Parathyroid adenoma (tissue), 2 donors: ENCODE measurements around the gene EVPL.

Experiments
- H2AFZ ChIP-seq: fragments of 300-600 bp; sonication (generic); one replicate; pipeline ENCODE4 v1.7.0; 2017; ENCODE audit warnings: antibody characterized with exemption, mild to moderate bottlenecking
- H3K27ac ChIP-seq: fragments of 300-600 bp; sonication (generic); one replicate; pipeline ENCODE4 v1.7.0; 2017
- H3K27me3 ChIP-seq: fragments of 300-600 bp; sonication (generic); one replicate; pipeline ENCODE4 v1.7.0; 2017; ENCODE audit warnings: low read length; ENCODE audit not compliant: control insufficient read depth, insufficient read depth
- H3K36me3 ChIP-seq: fragments of 300-600 bp; sonication (generic); one replicate; pipeline ENCODE4 v1.7.0; 2017; ENCODE audit warnings: low read length; ENCODE audit not compliant: control insufficient read depth, insufficient read depth
- H3K4me1 ChIP-seq: fragments of 300-600 bp; sonication (generic); one replicate; pipeline ENCODE4 v1.7.0; 2017; ENCODE audit warnings: control low read depth
- H3K4me2 ChIP-seq: fragments of 300-600 bp; sonication (generic); one replicate; pipeline ENCODE4 v1.7.0; 2017; ENCODE audit warnings: low read length
- H3K4me3 ChIP-seq: fragments of 300-600 bp; sonication (generic); one replicate; pipeline ENCODE4 v1.7.0; 2017; ENCODE audit warnings: low read depth, low read length
- H3K79me2 ChIP-seq: fragments of 300-600 bp; sonication (generic); one replicate; pipeline ENCODE4 v1.7.0; 2017; ENCODE audit warnings: control low read depth
- H3K9ac ChIP-seq: fragments of 300-600 bp; sonication (generic); one replicate; pipeline ENCODE4 v1.7.0; 2017; ENCODE audit warnings: mild to moderate bottlenecking
- H3K9me3 ChIP-seq: fragments of 300-600 bp; sonication (generic); one replicate; pipeline ENCODE4 v1.7.0; 2017; ENCODE audit warnings: low read length; ENCODE audit not compliant: control insufficient read depth
- CTCF ChIP-seq: fragments of 300-600 bp; sonication (generic); IDR thresholded peaks from one replicate; pipeline ENCODE4 v1.7.0; 2017; ENCODE audit warnings: antibody characterized with exemption, mild to moderate bottlenecking
- donor health status: primary hyperparathyroidism.

EVPL gene

GRCh38 chr17:76023900-76024237 is 3.2 kb downstream of the EVPL start:
- H3K4me3 ChIP-seq, result no peak overlapping the region
- H3K4me1 ChIP-seq, result peaks cover 7% of the 10 kb centered on the region
- no peak overlapping the region for H3K4me2 ChIP-seq
- H3K9ac ChIP-seq, result no peak overlapping the region
- TF ChIP-seq CTCF, result no peak
- H3K9me3 ChIP-seq, result no peaks in the 10 kb centered on the region
- H2AFZ ChIP-seq, result no peak overlapping the region
- H3K27ac ChIP-seq, result no peak overlapping the region
- no peaks in the 10 kb centered on the region for H3K27me3 ChIP-seq
- no peaks in the 10 kb centered on the region for H3K79me2 ChIP-seq
- H3K36me3 ChIP-seq, result no peaks in the 10 kb centered on the region

GRCh38 chr17:76022973-76023899 is 3.9 kb downstream of the EVPL start:
- Histone ChIP-seq H3K4me1 (peaks cover 7% of the 10 kb centered on the region), H3K9me3 (no peaks in the 10 kb centered on the region), H3K27ac (no peak overlapping the region), H2AFZ (no peak overlapping the region), H3K79me2 (no peaks in the 10 kb centered on the region), H3K27me3 (no peaks in the 10 kb centered on the region), H3K4me2 (no peak overlapping the region), H3K4me3 (no peak overlapping the region), H3K36me3 (no peaks in the 10 kb centered on the region), H3K9ac (no peak overlapping the region)
- TF ChIP-seq CTCF, result no peak

- Histone ChIP-seq H2AFZ (no peak overlapping the region), H3K27ac (no peak overlapping the region), H3K9me3 (no peaks in the 10 kb centered on the region), H3K4me1 (no peaks in the 10 kb centered on the region), H3K4me2 (no peak overlapping the region), H3K4me3 (no peak overlapping the region), H3K79me2 (no peaks in the 10 kb centered on the region), H3K36me3 (no peaks in the 10 kb centered on the region), H3K27me3 (no peaks in the 10 kb centered on the region), H3K9ac (no peak overlapping the region)
- no peak for TF ChIP-seq CTCF
Observed at GRCh38 chr17:76022285-76022684, 4.8 kb downstream of the EVPL start.

GRCh38 chr17:76019833-76020467 is 7.2 kb downstream of the EVPL start:
- Histone ChIP-seq H3K4me3 (no peak overlapping the region), H3K27me3 (no peaks in the 10 kb centered on the region), H3K9me3 (no peaks in the 10 kb centered on the region), H3K9ac (no peak overlapping the region), H3K4me2 (no peak overlapping the region), H3K27ac (no peak overlapping the region), H3K4me1 (no peaks in the 10 kb centered on the region), H3K36me3 (no peaks in the 10 kb centered on the region), H2AFZ (no peak overlapping the region), H3K79me2 (no peaks in the 10 kb centered on the region)
- TF ChIP-seq CTCF, result no peak
